Spleen (tissue), 11 donors: Measurements from ENCODE around the gene MRI1. TPM values are rescaled to one million over a fixed set of nuclear protein-coding genes. Genes with fewer than 3 reads are reported as not detected.
A peak's percentile ranks its signal among the peaks of the same experiment; 100 is the strongest.
"Not testable (repeated sequence)": the region's sequence is repeated elsewhere in the genome, so short reads cannot be mapped to it uniquely, and the experiment has no call there.

Experiments
- DNase-seq: peaks from one replicate; pipeline ENCODE4 v3.0.0-alpha.2; 2020
- H3K27ac ChIP-seq, 8 donors: fragments of 200-600 bp; sonication (generic) in 7 of 8; 1 replicate in 4 of 8; 2 replicates in 4 of 8; pipeline versions ENCODE4 v1.5.0 to v1.8.0; 2016 to 2021; ENCODE audit warnings: inconsistent platforms in 4 of 8, mild to moderate bottlenecking in 4 of 8, moderate library complexity in 1 of 8
- H3K27me3 ChIP-seq, 7 donors: fragments of 200-600 bp; sonication (generic) in 6 of 7; replicated peaks in 1 of 7; 1 replicate in 4 of 7; 2 replicates in 3 of 7; pipeline versions ENCODE4 v1.5.0 to v1.8.0; 2016 to 2021; ENCODE audit warnings: inconsistent platforms in 3 of 7, mild to moderate bottlenecking in 1 of 7
- H3K36me3 ChIP-seq, 6 donors: fragments of 200-600 bp; sonication (generic) in 5 of 6; 1 replicate in 4 of 6; 2 replicates in 2 of 6; pipeline versions ENCODE4 v1.5.0 to v1.8.0; 2016 to 2021; ENCODE audit warnings: inconsistent platforms in 2 of 6
- H3K4me1 ChIP-seq, 6 donors: fragments of 200-600 bp; sonication (generic) in 5 of 6; 1 replicate in 3 of 6; 2 replicates in 3 of 6; pipeline versions ENCODE4 v1.5.0 to v1.8.0; 2016 to 2021; ENCODE audit warnings: inconsistent platforms in 3 of 6
- H3K4me3 ChIP-seq, 8 donors: fragments of 200-600 bp; sonication (generic) in 7 of 8; 1 replicate in 4 of 8; 2 replicates in 4 of 8; pipeline versions ENCODE4 v1.5.0 to v1.8.0; 2016 to 2021; ENCODE audit warnings: inconsistent platforms in 4 of 8, mild to moderate bottlenecking in 4 of 8, moderate library complexity in 2 of 8
- H3K9me3 ChIP-seq, 8 donors: fragments of 200-600 bp; sonication (generic) in 7 of 8; 1 replicate in 4 of 8; 2 replicates in 4 of 8; pipeline versions ENCODE4 v1.5.0 to v1.8.0; 2016 to 2021; ENCODE audit warnings: inconsistent platforms in 4 of 8
- POLR2A ChIP-seq, 3 donors: fragments of 450-650 bp; IDR thresholded peaks; one replicate each; pipeline ENCODE4 v1.5.1; 2017; ENCODE audit warnings: antibody characterized with exemption in 3 of 3, mild to moderate bottlenecking in 1 of 3
- POLR2AphosphoS5 ChIP-seq, 3 donors: sonication (generic); formaldehyde crosslinking; IDR thresholded peaks; one replicate each; pipeline ENCODE4 v1.5.1; 2017; ENCODE audit warnings: antibody characterized with exemption in 3 of 3
- WGBS, 5 donors: extraction: QIAGEN DNeasy Blood & Tissue Kit in 3 of 5; methylation state at CpG; one replicate each; pipeline versions ENCODE4 v1.1.5 to v1.1.7; 2013 to 2018; 5-methylcytosine and 5-hydroxymethylcytosine counted together
- intact Hi-C: fragments of 100-400 bp; cut with DNase I; formaldehyde crosslinking; loops from one replicate; pipeline ENCODE4 v1.15.0; 2023; ENCODE audit warnings: low total_unique reads
- polyA plus RNA-seq, 3 donors: library from polyadenylated mRNA; stranded (reverse); fragments of 200-250 nt; gene quantifications; one replicate each; pipeline ENCODE4 v1.2.1, GENCODE V29; 2013
- total RNA-seq, 7 donors: library from RNA; depleted of rRNA in 3 of 7; stranded (reverse); fragments of >200 nt in 3 of 7; fragmentation: NEBNext Ultra II Directional in 4 of 7; extraction: Animal tissue kit (Norgen Biotek cat#: 25700) in 4 of 7; gene quantifications; one replicate each; pipeline versions ENCODE4 v1.1.0 to v1.2.1, GENCODE V29; 2016 to 2021
- TF ChIP-seq, protein P1 (sequence below), 11 experiments: fragments of 200-600 bp in 7 of 11; fragments of 450-650 bp in 4 of 11; sonication (generic) in 4 of 11; IDR thresholded peaks in 8 of 11; conservative IDR thresholded peaks in 3 of 11; 1 replicate in 7 of 11; 2 replicates in 4 of 11; pipeline versions ENCODE4 v1.4.0 to v1.8.0; 2016 to 2021; ENCODE audit warnings: antibody characterized with exemption in 11 of 11, inconsistent platforms in 4 of 11, mild to moderate bottlenecking in 1 of 11
- donor health status: healthy with polysubstance abuse.
- donor health status: DM: no; HTN: no; CAD: no; lungs with moderate emphysema.
- donor health status: DM: no; HTN: no; CAD: no.
- donor health status: Bipolar disorder and iron deficiency.
- donor health status: healthy.
- donor health status: DM: no; HTN: no; CAD: no.
- donor health status: DM: yes; HTN: yes; CAD: no.

Gene MRI1
- total and polyA plus RNA-seq, 10 donors: 21.2 to 64.6 (median 35.3) TPM

DNA sequence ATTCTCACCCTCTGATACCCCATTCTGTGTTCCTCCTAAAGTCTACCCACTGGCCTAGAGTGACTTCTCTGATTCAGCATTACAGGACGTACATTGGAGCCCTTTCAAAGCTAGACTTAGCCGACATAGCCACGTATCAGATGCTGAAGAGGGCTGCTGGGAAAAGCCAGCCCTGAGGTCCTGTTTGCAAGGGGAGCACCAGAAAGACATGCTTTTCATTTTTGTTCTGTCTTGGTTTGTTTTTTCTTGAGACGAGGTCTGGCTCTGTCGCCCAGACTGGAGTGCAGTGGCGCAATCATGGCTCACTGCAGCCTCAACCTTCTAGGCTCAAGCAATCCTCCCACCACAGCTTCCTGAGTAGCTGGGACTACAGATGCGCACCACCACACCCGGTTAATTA is 24.7 kb downstream of the MRI1 start:
- peak overlapping the region in 1 of 8 donors; percentile 38 for H3K4me3 ChIP-seq
- H3K4me1 ChIP-seq: peaks cover 26 to 71% (median 55%) of the 10 kb centered on the region in 6 donors
- no peaks in the 10 kb centered on the region for H3K27me3 ChIP-seq
- DNase-seq: peak; percentile 75
- no peaks in the 10 kb centered on the region for H3K36me3 ChIP-seq
- peak in 2 of 3 donors; percentile 44 for TF ChIP-seq POLR2AphosphoS5 (IDR thresholded peaks at IDR 0.05)
- TF ChIP-seq POLR2A (IDR thresholded peaks at IDR 0.05): no peak
- TF ChIP-seq, protein P1, sequence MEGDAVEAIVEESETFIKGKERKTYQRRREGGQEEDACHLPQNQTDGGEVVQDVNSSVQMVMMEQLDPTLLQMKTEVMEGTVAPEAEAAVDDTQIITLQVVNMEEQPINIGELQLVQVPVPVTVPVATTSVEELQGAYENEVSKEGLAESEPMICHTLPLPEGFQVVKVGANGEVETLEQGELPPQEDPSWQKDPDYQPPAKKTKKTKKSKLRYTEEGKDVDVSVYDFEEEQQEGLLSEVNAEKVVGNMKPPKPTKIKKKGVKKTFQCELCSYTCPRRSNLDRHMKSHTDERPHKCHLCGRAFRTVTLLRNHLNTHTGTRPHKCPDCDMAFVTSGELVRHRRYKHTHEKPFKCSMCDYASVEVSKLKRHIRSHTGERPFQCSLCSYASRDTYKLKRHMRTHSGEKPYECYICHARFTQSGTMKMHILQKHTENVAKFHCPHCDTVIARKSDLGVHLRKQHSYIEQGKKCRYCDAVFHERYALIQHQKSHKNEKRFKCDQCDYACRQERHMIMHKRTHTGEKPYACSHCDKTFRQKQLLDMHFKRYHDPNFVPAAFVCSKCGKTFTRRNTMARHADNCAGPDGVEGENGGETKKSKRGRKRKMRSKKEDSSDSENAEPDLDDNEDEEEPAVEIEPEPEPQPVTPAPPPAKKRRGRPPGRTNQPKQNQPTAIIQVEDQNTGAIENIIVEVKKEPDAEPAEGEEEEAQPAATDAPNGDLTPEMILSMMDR (IDR thresholded peaks at IDR 0.05 in 8 of 11, conservative IDR thresholded peaks at IDR 0.05 in 3 of 11): no peak
- H3K9me3 ChIP-seq: no peaks in the 10 kb centered on the region
- intact Hi-C loops: no loop called here
- 18 to 31% (median 26%) methylated on average over 8 of the region's 8 CpGs for WGBS, 5 donors
- H3K27ac ChIP-seq: peak overlapping the region in 6 of 8 donors; percentile 33 to 88 (median 80)

DNA sequence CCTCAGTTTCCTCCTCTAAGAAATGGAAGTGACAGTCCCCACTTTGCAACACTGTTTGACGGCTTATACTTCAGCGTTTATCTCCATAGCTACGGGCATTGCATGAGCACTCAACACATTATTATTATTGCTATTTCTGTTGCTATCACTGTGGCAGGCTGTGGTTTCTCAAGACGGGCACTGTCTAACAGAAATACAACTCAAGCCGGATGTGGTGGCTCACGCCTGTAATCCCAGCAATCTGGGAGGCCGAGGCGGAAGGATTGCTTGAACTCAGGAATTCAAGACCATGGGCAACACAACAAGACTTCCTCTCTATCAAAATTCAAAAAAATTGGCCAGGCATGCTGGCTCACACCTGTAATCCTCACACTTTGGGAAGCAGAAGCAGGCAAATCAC is 26.0 kb downstream of the MRI1 start:
- Histone ChIP-seq H3K27me3 (no peaks in the 10 kb centered on the region), H3K4me1 (peaks cover 17 to 67% (median 52%) of the 10 kb centered on the region in 6 donors), H3K9me3 (no peaks in the 10 kb centered on the region), H3K36me3 (no peaks in the 10 kb centered on the region), H3K27ac (peak overlapping the region in 4 of 8 donors; percentile 8 to 85 (median 38)), H3K4me3 (no peak overlapping the region)
- DNase-seq: peak; percentile 76
- peak in 1 of 3 donors; percentile 34 for TF ChIP-seq POLR2AphosphoS5 (IDR thresholded peaks at IDR 0.05)
- TF ChIP-seq, protein P1 (IDR thresholded peaks at IDR 0.05 in 8 of 11, conservative IDR thresholded peaks at IDR 0.05 in 3 of 11): no peak
- 39 to 79% (median 53%) methylated on average over 8 of the region's 8 CpGs for WGBS, 5 donors
- intact Hi-C loops: no loop called here

DNA sequence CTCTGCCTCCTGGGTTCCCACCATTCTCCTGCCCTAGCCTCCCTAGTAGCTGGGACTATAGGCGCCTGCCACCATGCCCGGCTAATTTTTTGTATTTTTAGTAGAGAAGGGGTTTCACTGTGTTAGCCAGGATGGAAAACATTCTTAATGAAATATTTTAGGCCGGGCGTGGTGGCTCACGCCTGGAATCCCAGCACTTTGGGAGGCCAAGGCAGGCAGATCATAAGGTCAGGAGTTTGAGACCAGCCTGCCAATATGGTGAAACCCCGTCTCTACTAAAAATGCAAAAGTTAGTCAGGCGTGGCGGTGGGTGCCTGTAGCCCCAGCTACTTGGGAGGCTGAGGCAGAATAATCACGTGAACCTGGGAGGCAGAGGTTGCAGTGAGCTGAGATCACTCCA is 29.0 kb downstream of the MRI1 start:
- H3K9me3 ChIP-seq, H3K4me3 ChIP-seq, DNase-seq, H3K27me3 ChIP-seq, intact Hi-C loops, H3K36me3 ChIP-seq: not testable (repeated sequence)
- peak overlapping the region in 1 of 8 donors; percentile 96 for H3K27ac ChIP-seq
- peaks cover 25 to 72% (median 58%) of the 10 kb centered on the region in 6 donors for H3K4me1 ChIP-seq
- WGBS, 5 donors: 70 to 94% (median 85%) methylated on average over 9 of the region's 9 CpGs

DNA sequence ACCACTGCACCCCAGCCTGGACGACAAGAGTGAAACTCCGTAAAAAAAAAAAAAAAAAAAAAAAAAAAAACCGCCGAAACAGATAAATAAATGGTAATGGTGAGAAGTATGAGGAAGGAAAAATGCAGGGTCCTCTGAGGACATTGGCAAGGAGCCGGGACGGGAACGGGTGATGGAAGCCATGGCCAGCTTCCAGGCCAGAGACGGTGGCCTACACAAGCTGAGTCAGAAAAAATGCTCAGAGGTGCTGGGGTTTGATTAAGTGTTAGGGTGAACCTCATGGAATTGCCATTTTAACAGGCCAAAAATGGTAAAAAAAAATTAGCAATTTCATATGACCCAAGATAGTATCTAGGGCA is 30.1 kb downstream of the MRI1 start:
- H3K9me3 ChIP-seq: no peaks in the 10 kb centered on the region
- H3K4me1 ChIP-seq: peaks cover 15 to 64% (median 47%) of the 10 kb centered on the region in 6 donors
- peak overlapping the region; percentile 56 to 90 (median 75) for H3K4me3 ChIP-seq
- WGBS, 5 donors: 4 to 12% (median 7%) methylated on average over 7 to 8 of the region's 8 CpGs
- H3K27me3 ChIP-seq: no peaks in the 10 kb centered on the region
- TF ChIP-seq POLR2AphosphoS5 (IDR thresholded peaks at IDR 0.05) (no peak), POLR2A (IDR thresholded peaks at IDR 0.05) (no peak)
- TF ChIP-seq, protein P1 (IDR thresholded peaks at IDR 0.05 in 8 of 11, conservative IDR thresholded peaks at IDR 0.05 in 3 of 11): no peak
- H3K36me3 ChIP-seq: no peaks in the 10 kb centered on the region
- peak; percentile 76 for DNase-seq
- peak overlapping the region in 7 of 8 donors; percentile 86 to 96 (median 91) for H3K27ac ChIP-seq
- intact Hi-C loops: no loop called here
